Body of pancreas (tissue), 4 donors: Measurements from ENCODE around the gene HS6ST3.

Source experiments
- CTCF ChIP-seq, 7 experiments: fragments of 450-650 bp in 4 of 7; fragments of 200-600 bp in 3 of 7; sonication (generic) in 3 of 7; IDR thresholded peaks; one replicate each; pipeline ENCODE4 v1.5.1; 2016 to 2019; ENCODE audit warnings: antibody characterized with exemption in 7 of 7
- POLR2A ChIP-seq, 3 donors: fragments of 450-650 bp; IDR thresholded peaks; one replicate each; pipeline ENCODE4 v1.6.1; 2016; ENCODE audit warnings: antibody characterized with exemption in 3 of 3, mild to moderate bottlenecking in 2 of 3

- no peak for TF ChIP-seq CTCF (IDR thresholded peaks at IDR 0.05)
- TF ChIP-seq POLR2A (IDR thresholded peaks at IDR 0.05), result no peak
Observed at GRCh38 chr13:96751089-96751488, 661.2 kb downstream of the HS6ST3 start.
